ENCODE results near the gene TNFRSF1A.

Gene TNFRSF1A

DNA sequence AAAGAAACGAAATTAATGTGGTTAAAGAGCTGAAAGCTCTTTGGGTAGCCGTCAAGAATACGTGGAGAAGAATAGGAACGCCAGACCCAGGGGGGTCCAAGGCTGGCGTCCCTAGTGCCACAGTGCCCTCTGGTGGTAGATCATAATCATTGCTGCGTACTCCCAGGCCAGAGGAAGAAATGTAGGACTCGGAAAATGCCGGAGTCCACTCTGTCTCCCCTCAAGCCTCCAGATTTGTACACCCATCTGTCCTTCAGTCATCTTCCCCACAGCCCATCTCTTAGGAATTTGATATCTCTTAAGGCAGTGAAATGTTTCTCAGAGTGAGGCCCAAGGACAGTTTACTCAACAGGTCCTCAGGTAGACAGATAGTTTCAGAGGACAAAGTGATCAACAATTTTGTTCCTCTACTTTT, 56.8 kb downstream of the TNFRSF1A start:
- Histone ChIP-seq H3K36me3 (no peaks in the 10 kb centered on the region), H3K4me3 (ENCODE audit: low read depth, low read length) (no peak overlapping the region), H3K27me3 (ENCODE audit: insufficient read depth, low read depth, severe bottlenecking) (no peaks in the 10 kb centered on the region), H3K9me3 (ENCODE audit: severe bottlenecking) (no peaks in the 10 kb centered on the region), H3K27ac (no peak overlapping the region)
- peak; percentile 58 for DNase-seq
- TF ChIP-seq, protein P1, sequence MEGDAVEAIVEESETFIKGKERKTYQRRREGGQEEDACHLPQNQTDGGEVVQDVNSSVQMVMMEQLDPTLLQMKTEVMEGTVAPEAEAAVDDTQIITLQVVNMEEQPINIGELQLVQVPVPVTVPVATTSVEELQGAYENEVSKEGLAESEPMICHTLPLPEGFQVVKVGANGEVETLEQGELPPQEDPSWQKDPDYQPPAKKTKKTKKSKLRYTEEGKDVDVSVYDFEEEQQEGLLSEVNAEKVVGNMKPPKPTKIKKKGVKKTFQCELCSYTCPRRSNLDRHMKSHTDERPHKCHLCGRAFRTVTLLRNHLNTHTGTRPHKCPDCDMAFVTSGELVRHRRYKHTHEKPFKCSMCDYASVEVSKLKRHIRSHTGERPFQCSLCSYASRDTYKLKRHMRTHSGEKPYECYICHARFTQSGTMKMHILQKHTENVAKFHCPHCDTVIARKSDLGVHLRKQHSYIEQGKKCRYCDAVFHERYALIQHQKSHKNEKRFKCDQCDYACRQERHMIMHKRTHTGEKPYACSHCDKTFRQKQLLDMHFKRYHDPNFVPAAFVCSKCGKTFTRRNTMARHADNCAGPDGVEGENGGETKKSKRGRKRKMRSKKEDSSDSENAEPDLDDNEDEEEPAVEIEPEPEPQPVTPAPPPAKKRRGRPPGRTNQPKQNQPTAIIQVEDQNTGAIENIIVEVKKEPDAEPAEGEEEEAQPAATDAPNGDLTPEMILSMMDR (IDR thresholded peaks at IDR 0.05; ENCODE audit: low read depth, low read length) = peak; percentile 89

DNA sequence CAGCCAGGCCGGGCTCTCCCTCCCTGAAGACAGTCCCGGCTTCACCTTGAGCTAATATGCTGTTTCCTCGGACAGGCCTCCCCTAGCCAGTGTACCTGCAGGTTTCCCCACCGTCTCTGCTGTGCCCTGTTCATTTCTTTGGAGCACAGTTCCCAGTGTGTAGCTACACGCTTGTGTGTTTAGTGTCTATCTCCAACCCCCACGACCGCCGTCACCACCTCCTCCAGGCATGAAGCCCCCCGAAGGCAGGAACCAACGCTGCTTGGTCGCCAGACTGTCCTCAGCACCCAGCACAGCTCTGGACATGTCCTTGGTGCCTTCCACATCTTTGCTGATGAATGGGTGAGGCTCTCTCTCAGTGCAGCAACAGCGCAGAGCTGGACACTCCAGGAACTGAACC, 57.6 kb downstream of the TNFRSF1A start:
- H3K4me3 ChIP-seq (ENCODE audit: low read depth, low read length) = no peak overlapping the region
- TF ChIP-seq, protein P1 (IDR thresholded peaks at IDR 0.05; ENCODE audit: low read depth, low read length) = no peak
- H3K9me3 ChIP-seq (ENCODE audit: severe bottlenecking) = no peaks in the 10 kb centered on the region
- H3K36me3 ChIP-seq = no peaks in the 10 kb centered on the region
- DNase-seq = no peak
- no peaks in the 10 kb centered on the region for H3K27me3 ChIP-seq (ENCODE audit: insufficient read depth, low read depth, severe bottlenecking)
- H3K27ac ChIP-seq = no peak overlapping the region

DNA sequence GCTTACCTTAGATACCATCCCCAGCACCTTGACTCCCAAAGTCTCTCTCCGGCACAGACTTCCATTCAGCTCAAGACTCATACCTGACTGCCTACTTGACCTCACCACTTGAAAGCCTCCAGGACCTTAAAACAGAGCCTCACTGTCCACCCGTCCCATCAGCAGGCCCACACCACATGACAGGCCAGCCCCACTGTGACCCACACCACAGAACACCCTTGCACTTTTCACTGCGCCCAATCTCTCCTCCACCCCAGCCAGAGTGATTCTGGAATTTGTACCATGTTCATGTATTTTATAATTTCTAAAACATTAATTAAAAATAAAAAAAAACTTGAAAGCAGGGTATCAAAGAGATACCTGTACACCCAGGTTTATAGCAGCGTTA, 59.4 kb downstream of the TNFRSF1A start:
- no peak overlapping the region for H3K4me3 ChIP-seq (ENCODE audit: low read depth, low read length)
- TF ChIP-seq, protein P1 (IDR thresholded peaks at IDR 0.05; ENCODE audit: low read depth, low read length) = no peak
- no peaks in the 10 kb centered on the region for H3K27me3 ChIP-seq (ENCODE audit: insufficient read depth, low read depth, severe bottlenecking)
- no peaks in the 10 kb centered on the region for H3K36me3 ChIP-seq
- DNase-seq = no peak
- H3K9me3 ChIP-seq (ENCODE audit: severe bottlenecking) = no peaks in the 10 kb centered on the region
- H3K27ac ChIP-seq = no peak overlapping the region

DNA sequence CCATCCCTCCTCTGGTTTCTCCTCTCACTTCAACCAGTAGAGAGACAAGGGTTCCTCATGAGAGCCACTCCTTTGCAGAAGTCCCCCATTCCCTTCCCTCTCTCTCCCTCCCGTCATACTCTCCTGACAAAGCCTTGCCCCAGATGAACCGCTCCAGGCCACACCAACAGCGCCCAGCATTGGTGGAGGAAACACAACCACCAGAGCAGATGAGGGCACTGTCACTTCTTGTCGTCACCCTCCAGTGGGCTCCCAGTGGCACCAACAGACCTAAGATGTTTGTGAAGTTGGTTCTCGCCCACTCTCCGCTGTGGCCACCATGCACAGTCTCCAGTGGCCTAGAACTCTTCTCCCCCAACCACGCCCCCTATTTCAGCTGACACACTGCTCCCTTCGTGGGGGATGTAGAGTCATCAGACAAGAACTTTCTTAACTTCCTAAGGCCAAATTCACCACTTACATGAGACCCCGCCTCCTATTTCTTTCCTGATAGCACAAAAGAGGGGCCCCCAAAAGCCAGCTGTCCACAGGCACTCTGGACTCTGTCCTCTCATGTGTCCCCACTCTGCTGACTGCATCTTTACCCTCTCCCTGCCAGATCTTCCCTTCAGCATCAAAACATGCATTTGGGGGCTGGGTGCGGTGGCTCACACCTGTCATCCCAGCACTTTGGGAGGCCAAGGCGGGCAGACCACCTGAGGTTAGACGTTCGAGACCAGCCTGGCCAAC, 60.6 kb downstream of the TNFRSF1A start:
- Histone ChIP-seq H3K36me3 (no peaks in the 10 kb centered on the region), H3K27me3 (ENCODE audit: insufficient read depth, low read depth, severe bottlenecking) (no peaks in the 10 kb centered on the region), H3K27ac (no peak overlapping the region), H3K9me3 (ENCODE audit: severe bottlenecking) (no peaks in the 10 kb centered on the region), H3K4me3 (ENCODE audit: low read depth, low read length) (no peak overlapping the region)
- TF ChIP-seq, protein P1 (IDR thresholded peaks at IDR 0.05; ENCODE audit: low read depth, low read length) = no peak
- DNase-seq = no peak

DNA sequence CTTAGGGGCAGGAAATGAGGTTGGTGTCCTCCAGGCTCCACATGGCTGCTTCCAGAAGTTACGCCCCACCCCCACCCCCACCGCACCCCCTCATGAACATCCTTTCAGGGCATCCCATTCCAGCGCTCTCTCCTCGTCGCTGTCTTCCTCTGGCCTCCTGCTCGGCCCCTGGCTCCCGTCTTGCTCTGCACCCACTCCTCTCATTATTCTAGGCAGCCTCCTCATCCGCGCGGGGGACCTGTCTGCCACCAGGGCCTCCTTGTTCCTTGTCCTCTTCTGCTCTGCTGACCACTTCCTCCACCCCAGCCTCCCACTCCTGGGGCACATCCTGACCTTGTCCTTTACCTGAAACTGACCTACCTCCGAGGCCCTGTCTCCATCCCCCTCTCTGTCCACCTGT, 61.2 kb downstream of the TNFRSF1A start:
- no peaks in the 10 kb centered on the region for H3K27me3 ChIP-seq (ENCODE audit: insufficient read depth, low read depth, severe bottlenecking)
- no peak for DNase-seq
- TF ChIP-seq, protein P1 (IDR thresholded peaks at IDR 0.05; ENCODE audit: low read depth, low read length) = no peak
- no peaks in the 10 kb centered on the region for H3K36me3 ChIP-seq
- H3K9me3 ChIP-seq (ENCODE audit: severe bottlenecking) = no peaks in the 10 kb centered on the region
- H3K4me3 ChIP-seq (ENCODE audit: low read depth, low read length) = no peak overlapping the region
- no peak overlapping the region for H3K27ac ChIP-seq

DNA sequence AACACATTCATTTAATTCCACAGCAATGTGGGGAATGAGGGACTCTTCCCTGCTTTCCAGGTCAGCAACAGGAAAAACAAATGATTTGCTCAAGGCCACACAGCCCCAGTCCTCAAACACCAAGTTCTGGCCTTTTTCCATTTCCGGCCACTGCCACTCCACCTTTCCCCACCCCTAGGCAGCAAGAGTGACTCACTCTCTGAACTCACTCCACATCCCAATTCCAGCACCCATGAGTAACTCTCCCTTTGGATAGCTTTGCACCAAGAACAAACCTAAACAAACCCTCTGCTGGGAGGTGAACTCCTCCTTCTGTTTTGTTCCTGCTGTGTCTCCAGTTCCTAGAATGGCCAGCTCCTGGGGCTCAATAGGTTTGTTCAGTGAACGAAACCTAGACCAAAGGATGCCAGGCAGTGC, 61.8 kb downstream of the TNFRSF1A start:
- TF ChIP-seq, protein P1 (IDR thresholded peaks at IDR 0.05; ENCODE audit: low read depth, low read length) = no peak
- Histone ChIP-seq H3K27me3 (ENCODE audit: insufficient read depth, low read depth, severe bottlenecking) (no peaks in the 10 kb centered on the region), H3K4me3 (ENCODE audit: low read depth, low read length) (no peak overlapping the region), H3K36me3 (no peaks in the 10 kb centered on the region), H3K9me3 (ENCODE audit: severe bottlenecking) (no peaks in the 10 kb centered on the region), H3K27ac (no peak overlapping the region)
- DNase-seq = no peak
